ENCODE data around the gene LTB. TPM values are rescaled to one million over a fixed set of nuclear protein-coding genes. Genes with fewer than 3 reads are reported as not detected.
A peak's percentile ranks its signal among the peaks of the same experiment; 100 is the strongest.

The LTB gene
- total and polyA plus RNA-seq, 9 of the 15 experiments (the other 6 are each of a cell fraction or from before 2014, with no cell fraction given): 0.07 to 0.51 TPM; not detected in 7

DNA sequence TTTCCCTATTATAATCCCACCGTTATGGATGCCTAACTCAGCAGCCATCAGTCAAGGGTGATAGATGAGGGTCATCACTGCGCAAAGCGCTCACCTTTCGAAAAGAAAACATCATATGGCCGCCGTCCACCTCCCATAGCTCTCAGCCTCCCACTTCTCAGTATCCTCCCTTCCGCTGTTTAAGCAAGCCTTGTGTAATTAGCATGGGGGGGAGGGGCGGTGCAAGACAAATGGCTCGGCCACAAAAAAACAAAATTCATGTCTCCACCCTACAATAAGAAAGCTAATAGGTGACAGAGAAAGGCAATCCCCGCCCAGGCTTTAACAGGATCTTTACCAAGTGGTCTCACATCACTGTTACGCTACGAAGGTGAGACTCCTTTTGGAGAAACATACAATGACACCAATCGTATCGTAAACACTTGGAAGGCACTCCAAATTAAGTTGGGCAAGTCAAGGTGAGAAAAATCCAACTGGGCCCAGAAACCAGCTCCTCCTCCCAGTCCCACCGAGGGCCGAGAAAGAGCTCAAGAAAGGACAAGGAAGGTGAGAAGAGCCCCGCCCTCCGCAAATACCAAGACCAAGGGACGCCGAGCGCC lies 41.1 kb downstream of the LTB start (continued):
- TF ChIP-seq, protein P1, sequence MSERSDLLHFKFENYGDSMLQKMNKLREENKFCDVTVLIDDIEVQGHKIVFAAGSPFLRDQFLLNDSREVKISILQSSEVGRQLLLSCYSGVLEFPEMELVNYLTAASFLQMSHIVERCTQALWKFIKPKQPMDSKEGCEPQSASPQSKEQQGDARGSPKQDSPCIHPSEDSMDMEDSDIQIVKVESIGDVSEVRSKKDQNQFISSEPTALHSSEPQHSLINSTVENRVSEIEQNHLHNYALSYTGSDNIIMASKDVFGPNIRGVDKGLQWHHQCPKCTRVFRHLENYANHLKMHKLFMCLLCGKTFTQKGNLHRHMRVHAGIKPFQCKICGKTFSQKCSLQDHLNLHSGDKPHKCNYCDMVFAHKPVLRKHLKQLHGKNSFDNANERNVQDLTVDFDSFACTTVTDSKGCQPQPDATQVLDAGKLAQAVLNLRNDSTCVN (CRISPR knock-in tag; IDR thresholded peaks at IDR 0.05): no peak
- TF ChIP-seq, protein P2, sequence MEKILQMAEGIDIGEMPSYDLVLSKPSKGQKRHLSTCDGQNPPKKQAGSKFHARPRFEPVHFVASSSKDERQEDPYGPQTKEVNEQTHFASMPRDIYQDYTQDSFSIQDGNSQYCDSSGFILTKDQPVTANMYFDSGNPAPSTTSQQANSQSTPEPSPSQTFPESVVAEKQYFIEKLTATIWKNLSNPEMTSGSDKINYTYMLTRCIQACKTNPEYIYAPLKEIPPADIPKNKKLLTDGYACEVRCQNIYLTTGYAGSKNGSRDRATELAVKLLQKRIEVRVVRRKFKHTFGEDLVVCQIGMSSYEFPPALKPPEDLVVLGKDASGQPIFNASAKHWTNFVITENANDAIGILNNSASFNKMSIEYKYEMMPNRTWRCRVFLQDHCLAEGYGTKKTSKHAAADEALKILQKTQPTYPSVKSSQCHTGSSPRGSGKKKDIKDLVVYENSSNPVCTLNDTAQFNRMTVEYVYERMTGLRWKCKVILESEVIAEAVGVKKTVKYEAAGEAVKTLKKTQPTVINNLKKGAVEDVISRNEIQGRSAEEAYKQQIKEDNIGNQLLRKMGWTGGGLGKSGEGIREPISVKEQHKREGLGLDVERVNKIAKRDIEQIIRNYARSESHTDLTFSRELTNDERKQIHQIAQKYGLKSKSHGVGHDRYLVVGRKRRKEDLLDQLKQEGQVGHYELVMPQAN (IDR thresholded peaks at IDR 0.05; ENCODE audit: borderline replicate concordance): peak; percentile 71; the same call in 1 of the 2 replicates
- 0 out of 2 replicates have a peak, but pooled peaks have one; percentile 63 for TF ChIP-seq HDGF (IDR thresholded peaks at IDR 0.05)
- no peak for TF ChIP-seq ZNF282 (CRISPR knock-in tag; IDR thresholded peaks at IDR 0.05)
- no peak for TF ChIP-seq SUPT5H (IDR thresholded peaks at IDR 0.05)
- 0 out of 2 replicates have a peak, but pooled peaks have one; percentile 12 for TF ChIP-seq ZNF175 (CRISPR knock-in tag; IDR thresholded peaks at IDR 0.05; ENCODE audit: low read depth)
- TF ChIP-seq NCOA1 (IDR thresholded peaks at IDR 0.05; ENCODE audit: low read depth): no peak
- TF ChIP-seq ZNF253 (CRISPR knock-in tag; conservative IDR thresholded peaks at IDR 0.05): no peak
- TF ChIP-seq PHF20 (IDR thresholded peaks at IDR 0.05; ENCODE audit: partially characterized antibody): no peak
- TF ChIP-seq HNRNPL (IDR thresholded peaks at IDR 0.05; ENCODE audit: low read depth, low read length): no peak
- TF ChIP-seq, protein P3, sequence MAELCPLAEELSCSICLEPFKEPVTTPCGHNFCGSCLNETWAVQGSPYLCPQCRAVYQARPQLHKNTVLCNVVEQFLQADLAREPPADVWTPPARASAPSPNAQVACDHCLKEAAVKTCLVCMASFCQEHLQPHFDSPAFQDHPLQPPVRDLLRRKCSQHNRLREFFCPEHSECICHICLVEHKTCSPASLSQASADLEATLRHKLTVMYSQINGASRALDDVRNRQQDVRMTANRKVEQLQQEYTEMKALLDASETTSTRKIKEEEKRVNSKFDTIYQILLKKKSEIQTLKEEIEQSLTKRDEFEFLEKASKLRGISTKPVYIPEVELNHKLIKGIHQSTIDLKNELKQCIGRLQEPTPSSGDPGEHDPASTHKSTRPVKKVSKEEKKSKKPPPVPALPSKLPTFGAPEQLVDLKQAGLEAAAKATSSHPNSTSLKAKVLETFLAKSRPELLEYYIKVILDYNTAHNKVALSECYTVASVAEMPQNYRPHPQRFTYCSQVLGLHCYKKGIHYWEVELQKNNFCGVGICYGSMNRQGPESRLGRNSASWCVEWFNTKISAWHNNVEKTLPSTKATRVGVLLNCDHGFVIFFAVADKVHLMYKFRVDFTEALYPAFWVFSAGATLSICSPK (IDR thresholded peaks at IDR 0.05; ENCODE audit: borderline replicate concordance): no peak
- no peak for TF ChIP-seq ZNF75A (CRISPR knock-in tag; IDR thresholded peaks at IDR 0.05)
- no peak for TF ChIP-seq MTF1 (CRISPR knock-in tag; IDR thresholded peaks at IDR 0.05; ENCODE audit: borderline replicate concordance)
- TF ChIP-seq, protein P4, sequence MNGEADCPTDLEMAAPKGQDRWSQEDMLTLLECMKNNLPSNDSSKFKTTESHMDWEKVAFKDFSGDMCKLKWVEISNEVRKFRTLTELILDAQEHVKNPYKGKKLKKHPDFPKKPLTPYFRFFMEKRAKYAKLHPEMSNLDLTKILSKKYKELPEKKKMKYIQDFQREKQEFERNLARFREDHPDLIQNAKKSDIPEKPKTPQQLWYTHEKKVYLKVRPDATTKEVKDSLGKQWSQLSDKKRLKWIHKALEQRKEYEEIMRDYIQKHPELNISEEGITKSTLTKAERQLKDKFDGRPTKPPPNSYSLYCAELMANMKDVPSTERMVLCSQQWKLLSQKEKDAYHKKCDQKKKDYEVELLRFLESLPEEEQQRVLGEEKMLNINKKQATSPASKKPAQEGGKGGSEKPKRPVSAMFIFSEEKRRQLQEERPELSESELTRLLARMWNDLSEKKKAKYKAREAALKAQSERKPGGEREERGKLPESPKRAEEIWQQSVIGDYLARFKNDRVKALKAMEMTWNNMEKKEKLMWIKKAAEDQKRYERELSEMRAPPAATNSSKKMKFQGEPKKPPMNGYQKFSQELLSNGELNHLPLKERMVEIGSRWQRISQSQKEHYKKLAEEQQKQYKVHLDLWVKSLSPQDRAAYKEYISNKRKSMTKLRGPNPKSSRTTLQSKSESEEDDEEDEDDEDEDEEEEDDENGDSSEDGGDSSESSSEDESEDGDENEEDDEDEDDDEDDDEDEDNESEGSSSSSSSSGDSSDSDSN (IDR thresholded peaks at IDR 0.05; ENCODE audit: borderline replicate concordance in 1 of 2, low read depth in 2 of 2, low read length in 2 of 2): no peak
- TF ChIP-seq HNRNPH1 (optimal IDR thresholded peaks at IDR 0.05; ENCODE audit: low read depth, low read length): no peak
- TF ChIP-seq ZNF696 (CRISPR knock-in tag; conservative IDR thresholded peaks at IDR 0.05): 0 out of 2 replicates have a peak, but pooled peaks have one; percentile 60
- no peak for TF ChIP-seq SRSF1 (IDR thresholded peaks at IDR 0.05; ENCODE audit: low read depth, low read length)
- no peak for TF ChIP-seq XRCC3 (IDR thresholded peaks at IDR 0.05)
- TF ChIP-seq NONO (IDR thresholded peaks at IDR 0.05; ENCODE audit: low read depth in 2 of 2, low read length in 1 of 2): no peak
- no peak for TF ChIP-seq MYC (IDR thresholded peaks at IDR 0.05; ENCODE audit: low read depth, low read length)
- no peak for TF ChIP-seq MYC (CRISPR knock-in tag; IDR thresholded peaks at IDR 0.05; ENCODE audit: borderline replicate concordance, low read depth)
- no peak for TF ChIP-seq YBX1 (IDR thresholded peaks at IDR 0.05)

Data from K562 (cell line).